HG03342 (cell line): ENCODE data around the gene KDM2B.
A peak's percentile ranks its signal among the peaks of the same experiment; 100 is the strongest.
"Not testable (repeated sequence)": the region's sequence is repeated elsewhere in the genome, so short reads cannot be mapped to it uniquely, and the experiment has no call there.

Experiments
- ATAC-seq: cut with Tn5 transposase; IDR thresholded peaks from one replicate; pipeline ENCODE4 v1.9.1; 2021; ENCODE audit warnings: mild to moderate bottlenecking, moderate library complexity; ENCODE audit not compliant: unreplicated experiment

KDM2B gene

DNA sequence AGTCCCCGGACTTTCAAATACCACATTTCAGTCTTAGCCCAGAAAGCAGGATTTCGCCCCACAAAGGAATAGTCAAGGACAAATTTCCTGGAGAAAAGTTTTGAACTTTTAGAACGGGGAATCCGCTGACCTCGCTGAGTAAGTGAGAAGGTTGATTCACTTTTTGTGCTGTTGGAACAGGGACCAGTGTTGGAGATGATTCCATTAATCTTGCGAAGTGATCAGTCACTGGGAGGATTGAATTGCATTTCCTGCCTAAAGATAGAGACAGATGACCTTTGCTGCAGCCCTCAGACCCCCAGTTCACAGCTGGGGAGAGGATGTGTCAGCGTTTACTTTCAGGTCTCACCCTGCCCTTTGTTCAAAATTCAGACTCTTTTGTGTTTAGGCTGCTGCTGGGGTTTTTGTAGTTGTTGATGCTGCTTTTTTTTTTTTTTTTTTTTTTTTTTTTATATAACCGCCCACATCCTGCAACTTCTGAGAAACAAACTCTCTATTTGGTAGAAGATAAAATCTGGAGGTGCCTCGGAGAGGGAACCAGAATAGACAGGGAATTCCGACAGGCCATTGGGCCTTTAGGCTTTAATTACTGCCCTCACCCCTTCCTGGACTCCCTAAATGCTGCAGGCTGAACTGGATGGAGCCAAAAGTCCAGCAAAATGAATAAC is 9.8 kb upstream of the KDM2B start:
- ATAC-seq, result peak; percentile 66

DNA sequence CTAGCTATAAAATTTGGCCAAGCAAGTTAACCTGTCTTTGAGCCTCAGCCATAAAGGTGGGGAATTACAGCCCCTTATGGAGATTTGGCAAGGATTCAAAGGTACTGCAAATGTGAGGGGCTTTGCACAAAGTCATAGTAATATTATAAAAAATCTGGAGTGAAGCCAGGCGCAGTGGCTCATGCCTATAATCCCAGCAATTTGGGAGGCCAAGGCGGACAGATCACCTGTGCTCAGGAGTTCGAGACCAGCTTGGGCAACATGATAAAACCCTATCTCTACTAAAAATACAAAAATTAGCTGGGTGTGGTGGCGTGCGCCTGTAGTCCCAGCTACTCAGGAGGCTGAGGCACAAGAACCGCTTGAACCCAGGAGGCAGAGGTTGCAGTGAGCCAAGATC is 4.1 kb upstream of the KDM2B start:
- not testable (repeated sequence) for ATAC-seq

DNA sequence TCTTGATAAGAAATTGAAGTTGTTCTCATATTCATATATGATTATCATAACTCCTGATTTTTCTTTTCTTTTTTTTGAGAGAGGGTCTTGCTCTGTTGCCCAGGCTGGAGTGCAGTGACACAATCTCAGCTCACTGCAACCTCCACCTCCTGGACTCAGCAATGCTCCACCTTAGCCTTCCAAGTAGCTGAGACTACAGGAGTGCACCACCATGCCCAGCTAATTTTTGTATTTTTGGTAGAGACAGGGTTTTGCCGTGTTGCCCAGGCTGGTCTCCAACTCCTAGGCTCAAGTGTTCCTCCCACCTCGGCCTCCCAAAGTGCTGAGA is 2.5 kb upstream of the KDM2B start:
- ATAC-seq, result not testable (repeated sequence)

DNA sequence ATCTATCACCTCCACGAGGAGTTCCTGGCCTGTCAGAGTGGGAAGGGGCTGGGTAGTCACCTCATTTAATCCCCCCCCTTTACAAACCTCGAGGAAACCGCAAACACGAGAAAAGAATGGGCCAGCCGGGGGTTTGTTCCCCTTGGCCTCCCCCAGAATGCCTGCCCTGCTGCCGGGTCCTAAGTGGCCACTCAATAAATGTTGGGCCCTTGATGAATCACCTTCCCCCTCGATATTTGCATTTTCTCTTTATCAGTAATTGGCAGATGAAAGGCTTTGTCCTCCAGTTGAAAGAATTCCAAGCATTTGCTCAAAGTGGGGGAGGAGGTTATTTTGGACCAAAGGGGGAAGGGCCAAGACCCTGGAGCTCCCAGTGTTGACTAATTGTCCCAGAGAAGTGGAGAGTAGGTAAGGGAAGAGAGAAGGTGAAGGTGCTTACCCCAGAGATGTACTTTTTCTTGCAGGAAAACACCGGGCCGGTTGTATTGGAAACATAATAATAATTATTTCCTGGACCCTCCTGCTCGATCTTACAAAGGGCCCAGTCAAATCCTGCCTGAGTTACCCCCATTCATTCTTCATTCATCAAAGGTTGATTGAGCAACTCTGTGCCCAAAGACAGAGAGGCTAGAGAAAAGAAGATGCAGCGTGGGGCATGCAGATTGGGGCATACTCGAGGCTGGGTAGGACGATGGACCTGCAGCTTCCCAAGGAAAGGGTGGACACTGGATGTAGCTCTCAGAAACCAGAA is 1.9 kb upstream of the KDM2B start:
- no peak for ATAC-seq

DNA sequence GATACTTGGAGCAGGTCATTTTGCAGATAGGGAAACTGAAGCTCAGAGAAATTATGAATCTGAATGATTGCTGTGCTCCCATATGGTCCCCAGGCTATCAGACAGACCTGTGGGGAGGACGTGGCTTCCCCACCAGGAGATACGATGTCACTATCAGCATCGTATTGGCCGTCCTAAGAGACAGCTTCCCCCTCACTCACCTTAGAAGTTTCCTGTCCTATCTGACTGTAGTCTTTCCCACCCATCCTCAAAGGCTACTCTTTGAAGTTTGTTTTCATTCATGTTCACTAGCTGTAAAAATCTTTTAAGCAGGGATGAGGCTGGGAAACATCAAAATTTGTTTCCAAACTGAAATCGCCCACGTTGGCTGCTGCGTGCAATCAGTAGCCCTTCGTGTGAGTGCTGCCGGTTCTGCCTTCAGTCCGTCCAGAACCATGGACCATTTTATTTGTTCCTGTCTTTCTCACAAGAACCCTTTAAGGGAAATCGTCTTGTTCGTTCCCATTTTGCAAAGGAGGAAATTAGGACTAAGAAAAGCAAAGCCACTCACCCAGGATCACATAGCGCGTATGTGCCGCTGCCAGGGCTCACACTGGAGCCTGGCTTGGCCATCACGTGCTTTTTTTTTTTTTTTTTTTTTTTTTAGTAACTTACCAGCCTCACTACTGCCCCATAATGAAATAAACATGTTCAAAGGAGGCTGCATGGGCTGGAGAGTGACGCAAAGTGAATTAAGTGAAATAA is 1.0 kb upstream of the KDM2B start:
- ATAC-seq, result no peak

DNA sequence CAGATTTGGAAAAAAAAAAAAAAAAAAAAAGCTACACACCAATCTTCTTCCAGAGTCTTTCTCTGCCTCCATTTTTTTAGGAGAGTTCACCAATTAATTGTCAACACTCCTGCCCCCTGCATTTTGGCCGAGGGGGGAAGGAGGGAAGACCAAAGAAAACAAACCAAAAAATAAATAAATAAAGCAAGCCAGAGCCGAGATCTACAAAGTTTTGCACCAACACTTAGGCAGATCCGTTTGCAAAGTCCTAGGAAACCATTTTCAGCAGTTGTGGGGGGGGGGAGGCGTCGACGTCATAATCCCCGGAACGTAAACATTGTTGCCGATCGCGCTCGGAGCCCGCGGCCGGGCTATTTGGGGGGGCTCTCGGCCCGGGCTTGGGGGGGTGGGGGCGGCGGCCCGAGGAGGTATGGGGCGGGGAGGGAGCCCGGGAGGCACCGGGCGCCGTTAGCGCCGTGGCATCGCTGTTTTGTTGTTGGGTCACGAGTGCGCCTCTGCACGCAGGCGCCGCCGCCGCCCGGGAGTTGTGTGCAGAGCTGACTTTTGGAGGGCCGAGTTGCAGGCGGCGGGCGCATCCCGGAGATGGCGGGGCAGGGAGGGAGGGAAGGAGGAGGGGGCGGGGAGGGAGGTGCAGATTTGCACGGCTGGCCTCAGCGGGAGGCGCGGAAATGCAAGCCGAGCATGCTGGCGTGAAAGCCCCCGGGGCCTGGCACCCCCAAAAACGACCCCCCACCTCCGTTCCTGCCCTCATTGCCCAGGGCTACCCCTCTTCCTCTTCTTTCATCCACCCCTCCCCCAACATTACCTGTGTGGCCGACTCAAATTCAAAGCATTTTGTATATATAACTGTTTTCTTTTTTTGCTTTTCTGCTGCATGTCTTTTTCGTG is 598 bp downstream of the KDM2B start:
- no peak for ATAC-seq

DNA sequence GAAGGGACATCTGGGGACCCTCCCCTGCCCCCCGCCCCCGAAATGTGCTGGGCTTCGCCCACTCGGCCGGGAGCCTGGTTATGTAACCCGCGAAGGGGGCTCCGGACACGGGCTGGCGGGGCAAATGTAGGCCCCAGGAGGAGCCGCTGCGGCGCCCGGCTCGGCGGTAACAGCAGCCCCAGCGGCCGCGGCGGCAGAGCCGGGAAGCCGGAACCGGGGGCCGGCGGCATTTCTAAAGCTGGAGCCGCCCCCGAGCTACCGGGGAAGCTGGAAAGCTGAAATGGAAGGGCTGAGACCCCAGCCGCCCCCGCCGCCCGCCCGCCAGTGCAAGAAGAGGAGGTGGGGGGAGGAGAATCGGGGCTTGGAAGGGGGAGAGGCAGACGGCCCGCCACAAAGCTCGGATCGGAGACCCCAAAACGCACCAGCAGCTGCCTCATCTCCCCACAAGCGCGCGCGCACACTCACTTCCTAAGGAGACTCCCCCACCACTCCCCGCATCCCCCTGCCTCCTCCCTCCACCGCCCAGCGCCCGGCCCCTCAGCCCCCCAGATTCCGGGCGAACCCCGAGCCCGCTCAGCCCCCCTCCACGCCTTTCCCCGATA is 1.5 kb downstream of the KDM2B start:
- ATAC-seq, result no peak

DNA sequence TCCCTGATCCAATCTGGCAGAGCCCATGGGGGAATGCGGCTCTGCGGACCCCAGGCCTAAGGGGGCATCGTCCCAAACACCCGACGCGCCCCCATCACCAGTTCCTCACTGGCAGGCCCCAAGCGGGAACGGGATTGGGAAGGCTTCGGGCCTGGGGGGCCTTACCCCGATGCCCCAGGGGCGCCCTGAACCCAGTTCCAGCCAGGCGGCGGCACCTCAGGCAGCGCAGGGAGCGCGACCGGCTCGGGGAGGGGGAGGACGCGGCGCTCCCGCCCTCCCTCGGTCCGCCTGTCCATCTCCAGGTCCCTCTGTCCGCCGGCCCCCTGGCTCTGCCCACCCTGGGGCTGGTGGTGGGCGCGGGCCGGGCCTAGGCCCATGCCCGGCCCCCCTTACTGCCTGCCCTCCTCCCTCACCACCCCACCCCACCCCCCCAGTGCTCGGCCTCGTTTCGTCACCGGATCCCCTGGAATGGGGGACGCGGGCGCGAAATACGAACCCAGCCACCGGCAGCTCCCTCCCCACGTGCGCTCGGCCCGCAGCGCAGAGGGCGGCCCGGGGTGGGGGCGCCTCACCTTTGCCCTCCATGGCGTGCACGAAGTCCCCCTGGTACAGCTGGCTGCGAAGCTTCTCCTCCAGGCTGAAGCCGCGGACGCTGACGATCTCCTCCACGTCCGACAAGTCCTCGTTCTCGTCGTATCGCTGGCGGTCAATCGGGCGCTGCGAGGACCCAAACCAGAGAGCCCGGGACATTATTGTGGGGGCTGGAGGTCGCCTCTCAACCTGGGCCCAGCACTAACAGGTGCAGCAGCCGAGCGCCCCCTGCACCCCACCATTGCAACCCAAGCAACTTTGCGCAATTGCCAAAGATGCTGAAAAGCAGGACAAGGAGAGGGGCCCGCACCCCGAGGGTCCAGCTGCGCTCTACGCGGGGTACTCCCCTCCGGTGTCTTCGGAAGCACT is 2.3 kb downstream of the KDM2B start:
- ATAC-seq, result no peak

DNA sequence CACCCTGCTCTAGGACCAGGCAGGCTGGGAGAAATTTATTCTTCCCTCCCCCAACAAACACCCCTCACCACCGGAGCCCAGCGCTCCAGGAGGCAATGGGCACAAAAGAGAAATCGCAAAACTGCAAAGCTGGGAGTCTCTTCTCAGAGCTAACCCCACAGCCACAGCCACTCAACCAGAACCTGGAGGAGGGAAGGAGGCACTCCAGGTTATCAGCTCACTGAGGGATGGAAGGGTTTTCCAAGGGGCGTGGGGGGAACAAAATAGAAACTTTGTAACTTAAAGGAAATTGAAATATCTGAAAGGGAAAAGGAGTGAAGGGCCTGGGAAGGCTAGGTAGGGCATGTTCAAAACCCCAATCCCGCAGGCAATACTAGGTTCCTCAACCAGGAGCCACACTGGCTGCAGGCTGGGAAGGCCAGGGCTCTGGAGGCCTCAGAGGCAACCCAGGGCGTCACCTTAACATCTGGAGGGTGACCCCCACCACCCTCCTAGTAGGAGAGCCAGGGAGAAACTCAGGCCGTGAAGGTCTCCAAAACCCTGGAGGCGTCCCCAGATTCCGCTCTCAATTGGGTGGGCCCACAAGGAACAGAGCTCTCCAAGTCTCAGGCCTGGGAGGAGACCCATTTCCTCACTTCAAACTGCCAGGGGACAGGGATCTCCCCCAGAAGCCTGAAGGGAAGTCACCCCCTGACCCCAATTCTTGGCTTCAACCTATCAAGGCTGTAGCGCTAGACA is 3.2 kb downstream of the KDM2B start:
- ATAC-seq, result no peak

DNA sequence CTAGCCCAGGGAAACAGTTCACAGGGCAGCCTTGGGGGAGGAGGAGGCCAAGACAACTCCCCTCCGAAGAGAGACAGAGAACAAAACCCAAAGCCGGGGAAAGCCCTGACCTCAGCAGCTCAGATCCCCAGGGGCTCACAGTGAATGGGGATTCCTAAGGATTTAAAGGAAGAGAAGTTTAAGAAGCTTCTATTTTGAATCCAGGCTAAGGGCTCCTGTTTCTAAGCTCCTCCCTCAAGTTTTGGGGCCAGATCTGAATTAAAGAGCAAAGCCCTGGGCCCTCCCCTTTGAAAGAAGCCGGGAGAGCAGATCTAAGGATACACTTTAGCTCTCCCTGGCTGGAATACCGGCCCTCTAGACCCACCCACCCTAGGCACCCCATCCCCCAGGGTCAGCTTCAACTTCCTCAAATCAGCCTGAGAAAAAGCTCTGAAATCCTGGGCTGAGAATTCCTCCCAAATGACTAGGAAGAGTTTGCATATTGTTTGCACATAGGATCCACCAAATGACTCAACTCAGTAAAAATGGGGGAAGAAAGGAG is 3.9 kb downstream of the KDM2B start:
- no peak for ATAC-seq

DNA sequence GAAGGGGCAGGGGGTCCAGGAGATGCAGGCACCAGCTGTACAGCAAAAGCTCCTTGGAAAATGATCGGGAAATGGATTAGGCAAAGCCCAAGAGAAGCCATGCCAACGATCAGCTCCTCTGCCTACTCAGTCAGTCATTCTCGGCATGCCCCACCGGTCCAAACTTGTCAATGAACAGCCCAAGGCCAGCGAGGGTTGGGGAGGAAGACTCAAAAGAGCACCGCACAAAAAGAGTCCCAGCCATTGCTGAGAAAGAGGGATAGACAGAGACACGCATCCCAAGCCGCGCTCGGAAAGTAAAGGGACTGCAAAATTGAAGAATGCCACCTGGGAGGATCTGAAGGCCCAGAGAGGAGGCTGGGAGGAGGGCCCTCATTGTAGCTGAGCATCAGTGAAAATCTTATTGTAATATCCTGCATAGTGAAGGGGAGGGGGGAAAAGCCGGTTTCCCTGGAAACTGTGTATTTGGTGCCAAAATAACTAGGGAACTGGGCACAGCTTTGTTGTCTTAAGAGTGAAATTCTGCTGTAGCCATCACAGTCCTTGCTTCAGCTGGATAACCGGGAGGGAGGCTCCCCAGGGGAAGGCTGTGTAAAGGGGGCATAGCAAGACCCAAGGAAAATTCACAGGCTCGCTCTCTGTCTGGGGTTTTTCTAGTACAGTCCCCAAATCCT is 4.7 kb downstream of the KDM2B start:
- ATAC-seq, result no peak

DNA sequence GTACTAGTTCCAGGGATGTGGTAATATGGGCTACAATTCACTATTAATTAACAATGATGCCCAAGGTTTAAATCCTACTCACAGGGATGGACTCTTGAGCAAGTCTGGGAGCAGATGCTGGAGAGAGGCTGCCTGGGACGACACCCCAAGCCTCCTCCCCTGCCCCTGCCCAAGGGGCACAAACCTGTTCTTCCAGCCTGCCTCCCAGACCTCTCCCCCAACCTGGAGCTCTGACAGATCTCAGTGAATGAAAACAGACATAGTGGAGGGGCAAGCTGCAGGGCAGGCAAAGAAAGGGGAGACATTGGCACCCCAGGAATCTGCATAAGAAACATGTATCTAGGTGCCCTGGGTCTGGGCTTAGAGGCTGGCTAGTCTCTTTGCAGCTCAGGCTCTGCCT is 5.8 kb downstream of the KDM2B start:
- no peak for ATAC-seq

DNA sequence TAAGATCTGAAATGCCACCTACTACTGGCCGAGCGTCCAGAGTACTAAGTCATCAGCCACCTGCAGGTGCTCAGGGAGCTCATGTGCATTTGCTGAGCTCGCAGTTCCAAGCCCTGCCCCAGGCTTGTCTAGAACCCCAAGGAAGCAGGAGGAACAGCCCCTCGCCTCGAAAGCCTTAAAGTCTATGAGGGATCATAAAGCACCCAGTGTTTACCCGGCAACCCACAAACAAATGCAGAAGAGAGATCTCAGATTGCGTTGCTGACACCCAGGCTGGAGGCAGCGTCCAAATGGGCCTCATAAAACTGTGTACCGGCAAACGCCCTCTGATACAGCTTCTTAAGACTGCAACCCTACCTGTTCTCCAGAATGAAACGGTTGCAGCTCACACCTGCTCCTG is 6.8 kb downstream of the KDM2B start:
- ATAC-seq, result no peak

DNA sequence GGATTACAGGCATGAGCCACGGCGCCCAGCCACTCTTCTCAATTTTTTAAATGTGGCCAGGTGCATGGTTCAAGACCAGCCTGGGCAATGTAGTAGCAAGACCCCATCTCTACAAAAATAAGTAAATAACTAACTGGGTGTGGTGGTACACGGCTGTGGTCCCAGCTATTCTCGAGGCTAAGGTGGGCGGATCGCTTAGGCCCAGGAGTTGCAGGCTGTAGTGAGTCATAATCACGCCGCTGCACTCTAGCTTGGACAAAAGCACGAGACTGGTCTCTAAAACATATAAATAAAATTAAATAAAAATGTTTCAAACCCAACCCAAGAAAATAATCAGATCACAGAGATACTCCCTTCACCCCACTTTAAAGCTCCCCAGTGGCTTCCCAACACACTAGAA is 8.9 kb downstream of the KDM2B start:
- no peak for ATAC-seq

DNA sequence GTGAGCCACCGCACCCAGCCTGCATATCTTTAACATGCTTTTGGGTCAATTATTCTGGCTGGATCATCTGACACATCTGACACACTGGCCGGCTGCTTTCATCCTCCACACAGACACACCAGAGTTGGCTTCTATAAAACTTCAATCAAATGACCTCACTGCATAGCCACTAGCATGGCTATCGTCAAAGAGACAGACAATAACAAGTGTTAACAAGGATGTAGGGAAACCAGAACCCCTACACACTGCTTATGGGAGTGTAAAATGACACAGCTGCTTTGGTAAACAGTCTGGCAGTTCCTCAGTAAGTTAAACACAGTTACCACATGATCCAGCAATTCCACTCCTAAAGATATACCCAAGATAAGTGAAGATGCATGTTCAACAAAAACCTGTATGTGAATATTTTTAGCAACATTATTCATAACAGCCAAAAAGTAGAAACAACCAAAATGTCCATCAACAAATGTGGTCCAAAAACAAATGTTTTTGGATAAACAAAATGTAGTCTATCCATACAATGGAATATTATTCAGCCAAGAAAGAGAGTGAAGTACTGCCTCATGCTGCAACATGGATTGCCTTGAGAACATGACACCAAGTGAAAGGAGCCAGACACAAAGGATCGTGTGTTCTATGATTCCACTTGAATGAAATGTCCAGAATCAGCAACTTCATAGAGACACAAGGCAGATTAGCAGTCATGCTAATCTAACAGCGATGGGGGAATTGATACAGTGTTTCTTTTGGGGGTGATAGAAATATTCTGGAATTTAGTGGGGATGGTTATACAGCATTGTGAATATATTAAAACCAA is 10.1 kb downstream of the KDM2B start:
- no peak for ATAC-seq

DNA sequence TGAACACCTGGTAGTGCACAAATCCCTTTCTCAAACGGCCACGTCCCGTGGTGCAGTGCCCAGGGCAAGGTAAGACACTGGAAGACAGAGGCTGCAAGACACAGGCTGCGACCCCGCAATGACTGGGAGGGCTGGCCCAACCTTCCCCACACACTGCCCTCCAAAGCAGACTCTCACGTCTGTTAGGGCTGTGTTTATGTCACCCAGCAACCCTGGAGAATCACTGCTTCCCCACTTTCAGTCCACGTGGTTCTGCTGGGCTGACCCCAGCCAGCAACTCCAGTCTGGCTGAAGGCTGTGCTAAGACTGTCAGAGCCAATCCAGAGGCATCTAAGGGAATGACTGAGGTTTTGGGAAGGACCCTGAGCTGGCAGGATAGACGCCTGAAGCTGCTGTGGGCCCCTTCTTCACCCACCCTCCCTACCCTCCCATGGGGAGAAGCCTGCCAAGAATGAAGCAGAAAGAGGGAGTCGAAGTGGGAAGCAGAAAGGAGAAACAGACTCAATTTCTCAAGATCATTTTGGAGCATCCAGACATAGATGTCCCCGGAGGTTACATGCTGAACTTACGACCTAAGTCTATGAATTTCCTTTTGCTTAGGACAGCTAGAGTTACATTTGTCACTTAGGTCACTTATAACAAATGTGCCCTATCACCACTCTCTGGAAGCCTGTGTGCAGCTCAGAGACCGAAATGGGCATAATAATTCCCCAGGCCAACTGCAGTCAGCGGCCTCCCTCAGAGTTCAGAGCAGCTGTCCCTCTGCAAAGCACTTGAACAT is 11.7 kb downstream of the KDM2B start:
- no peak for ATAC-seq
